Psoas muscle (tissue), 8 donors: ENCODE measurements around the gene SIRPA. TPM values are rescaled to one million over a fixed set of nuclear protein-coding genes. Genes with fewer than 3 reads are reported as not detected.

Experiments used
- ATAC-seq, 4 donors: fragments of 200-7000 bp; cut with Tn5 transposase; one replicate each; pipeline ENCODE4 v1.9.1; 2020; ENCODE audit warnings: moderate library complexity in 3 of 4, mild to moderate bottlenecking in 2 of 4
- DNase-seq, 2 donors: peaks; one replicate each; pipeline ENCODE4 v3.0.0-alpha.2; 2020
- H3K27ac ChIP-seq: fragments of 200-600 bp; one replicate; pipeline ENCODE4 v1.8.0; 2022
- H3K27me3 ChIP-seq, 3 donors: fragments of 200-600 bp in 1 of 3; one replicate each; pipeline versions ENCODE4 v1.6.1 to v1.8.0; 2013 to 2022; ENCODE audit warnings: low read length in 2 of 3, mild to moderate bottlenecking in 2 of 3, moderate library complexity in 1 of 3; ENCODE audit not compliant: insufficient read depth in 3 of 3
- H3K36me3 ChIP-seq, 2 donors: fragments of 200-600 bp in 1 of 2; one replicate each; pipeline versions ENCODE4 v1.6.1 to v1.8.0; 2013 to 2022; ENCODE audit warnings: low read depth in 1 of 2, mild to moderate bottlenecking in 1 of 2, moderate library complexity in 1 of 2; ENCODE audit not compliant: insufficient read depth in 1 of 2
- H3K4me1 ChIP-seq: fragments of 200-600 bp; one replicate; pipeline ENCODE4 v1.8.0; 2022
- H3K4me3 ChIP-seq: fragments of 200-600 bp; one replicate; pipeline ENCODE4 v1.8.0; 2022; ENCODE audit warnings: mild to moderate bottlenecking
- H3K9me3 ChIP-seq: fragments of 200-600 bp; one replicate; pipeline ENCODE4 v1.8.0; 2022
- CTCF ChIP-seq: fragments of 200-600 bp; IDR thresholded peaks from one replicate; pipeline ENCODE4 v1.8.0; 2022; ENCODE audit warnings: antibody characterized with exemption
- WGBS, 3 donors: extraction: QIAGEN DNeasy Blood & Tissue Kit; methylation state at CpG; one replicate each; pipeline versions ENCODE4 v1.1.6 to v1.1.7; 2013; 5-methylcytosine and 5-hydroxymethylcytosine counted together
- intact Hi-C, 2 donors: fragments of 100-400 bp; cut with DNase I; formaldehyde crosslinking; loops; one replicate each; pipeline versions ENCODE4 v1.11.0 to v1.14.2; 2022
- polyA plus RNA-seq, 3 donors: library from polyadenylated mRNA; stranded (reverse); fragments of 200-250 nt; gene quantifications; one replicate each; pipeline ENCODE4 v1.2.3, GENCODE V29; 2013
- total RNA-seq, 4 donors: library from RNA; stranded (reverse); fragmentation: NEBNext Ultra II Directional in 2 of 4; extraction: Animal tissue kit (Norgen Biotek cat#: 25700) in 2 of 4; gene quantifications; one replicate each; pipeline versions ENCODE4 v1.2.1 to v1.2.4, GENCODE V29; 2021 to 2023
- donor health status: healthy with polysubstance abuse.
- donor health status: DM: no; HTN: no; CAD: no; lungs with moderate emphysema.
- donor health status: Bipolar disorder and iron deficiency.
- donor health status: healthy.
- donor health status: DM: yes; HTN: yes; CAD: no.
- donor health status: DM: no; HTN: no; CAD: no.
- donor health status: DM: no; HTN: no; CAD: no.
- donor health status: DM: yes; HTN: yes; CAD: no.

The SIRPA gene
- total and polyA plus RNA-seq, 7 donors, result 6.2 to 42.9 (median 15.3) TPM

- Histone ChIP-seq H3K9me3 (no peaks in the 10 kb centered on the region), H3K27ac (no peak overlapping the region), H3K27me3 (peaks cover 0 to 4% (median 0%) of the 10 kb centered on the region in 3 donors), H3K4me3 (no peak overlapping the region), H3K36me3 (no peaks in the 10 kb centered on the region), H3K4me1 (no peaks in the 10 kb centered on the region)
- WGBS, 3 donors, result 64 to 78% (median 76%) methylated on average over 1 of the region's 1 CpG
- DNase-seq (no peak), ATAC-seq (no peak)
- intact Hi-C loops, result no loop called here
- TF ChIP-seq CTCF, result no peak
Observed at GRCh38 chr20:1863296-1863695, 31.9 kb upstream of the SIRPA start.

- 34 to 39% (median 34%) methylated on average over 3 of the region's 3 CpGs for WGBS, 3 donors
- intact Hi-C loops, result no loop called here
- no peak for ATAC-seq
- Histone ChIP-seq H3K9me3 (no peaks in the 10 kb centered on the region), H3K4me1 (no peaks in the 10 kb centered on the region), H3K4me3 (no peak overlapping the region), H3K36me3 (no peaks in the 10 kb centered on the region), H3K27me3 (peaks cover 0 to 4% (median 0%) of the 10 kb centered on the region in 3 donors), H3K27ac (no peak overlapping the region)
- TF ChIP-seq CTCF, result no peak
- DNase-seq, result no peak
Observed at GRCh38 chr20:1866834-1867233, 28.4 kb upstream of the SIRPA start.

- no peak overlapping the region for H3K4me3 ChIP-seq
- ATAC-seq (no peak), DNase-seq (no peak)
- 30 to 32% (median 32%) methylated on average over 3 of the region's 3 CpGs for WGBS, 3 donors
- no peaks in the 10 kb centered on the region for H3K36me3 ChIP-seq
- H3K4me1 ChIP-seq, result no peaks in the 10 kb centered on the region
- no peak overlapping the region for H3K27ac ChIP-seq
- no peaks in the 10 kb centered on the region for H3K9me3 ChIP-seq
- peaks cover 0 to 4% (median 0%) of the 10 kb centered on the region in 3 donors for H3K27me3 ChIP-seq
- no peak for TF ChIP-seq CTCF
- intact Hi-C loops, result no loop called here
Observed at GRCh38 chr20:1867495-1868260, 27.5 kb upstream of the SIRPA start.

GRCh38 chr20:1868856-1869255 is 26.4 kb upstream of the SIRPA start:
- DNase-seq (no peak), ATAC-seq (no peak)
- Histone ChIP-seq H3K27ac (no peak overlapping the region), H3K36me3 (no peaks in the 10 kb centered on the region), H3K4me3 (no peak overlapping the region), H3K9me3 (no peaks in the 10 kb centered on the region), H3K27me3 (no peaks in the 10 kb centered on the region), H3K4me1 (no peaks in the 10 kb centered on the region)
- 65 to 80% (median 77%) methylated on average over 3 of the region's 3 CpGs for WGBS, 3 donors
- TF ChIP-seq CTCF, result no peak
- intact Hi-C loops, result no loop called here

- intact Hi-C loops, result no loop called here
- no peaks in the 10 kb centered on the region for H3K36me3 ChIP-seq
- ATAC-seq, result no peak
- no peaks in the 10 kb centered on the region for H3K27me3 ChIP-seq
- WGBS, 3 donors, result 85 to 91% (median 89%) methylated on average over 4 of the region's 4 CpGs
- no peak for TF ChIP-seq CTCF
- H3K4me1 ChIP-seq, result no peaks in the 10 kb centered on the region
- no peaks in the 10 kb centered on the region for H3K9me3 ChIP-seq
- no peak overlapping the region for H3K27ac ChIP-seq
- no peak for DNase-seq
- no peak overlapping the region for H3K4me3 ChIP-seq
Observed at GRCh38 chr20:1870323-1870722, 24.9 kb upstream of the SIRPA start.
